GM12873 (cell line): ENCODE results near the gene ACAP2.

Experiments
- TF ChIP-seq, protein P1 (sequence below): IDR thresholded peaks from 2 replicates; pipeline ENCODE4 v1.5.1; 2012; ENCODE audit warnings: low read depth, mild to moderate bottlenecking, moderate library complexity, low read length, control low read depth; ENCODE audit not compliant: insufficient read depth; ENCODE audit errors: missing control alignments

ACAP2 gene

DNA sequence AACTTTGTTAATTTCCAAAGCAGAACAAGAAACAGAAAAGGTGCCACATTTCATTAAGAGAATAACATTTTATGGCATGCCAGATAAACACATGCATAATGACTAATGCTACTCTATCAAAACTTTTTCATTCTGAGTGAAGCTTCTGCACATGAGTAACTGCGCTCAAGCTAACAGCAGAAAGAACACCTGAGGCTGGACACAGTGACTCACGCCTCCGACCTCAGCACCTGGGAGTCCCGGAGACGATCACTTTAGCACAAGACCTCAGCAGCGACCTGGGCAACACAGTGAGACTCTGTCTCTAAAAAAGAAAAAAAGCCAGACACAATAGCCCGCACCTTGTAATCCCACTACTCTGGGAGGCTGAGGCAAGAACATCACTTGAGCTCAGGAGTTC is 70.6 kb downstream of the ACAP2 start:
- TF ChIP-seq, protein P1, sequence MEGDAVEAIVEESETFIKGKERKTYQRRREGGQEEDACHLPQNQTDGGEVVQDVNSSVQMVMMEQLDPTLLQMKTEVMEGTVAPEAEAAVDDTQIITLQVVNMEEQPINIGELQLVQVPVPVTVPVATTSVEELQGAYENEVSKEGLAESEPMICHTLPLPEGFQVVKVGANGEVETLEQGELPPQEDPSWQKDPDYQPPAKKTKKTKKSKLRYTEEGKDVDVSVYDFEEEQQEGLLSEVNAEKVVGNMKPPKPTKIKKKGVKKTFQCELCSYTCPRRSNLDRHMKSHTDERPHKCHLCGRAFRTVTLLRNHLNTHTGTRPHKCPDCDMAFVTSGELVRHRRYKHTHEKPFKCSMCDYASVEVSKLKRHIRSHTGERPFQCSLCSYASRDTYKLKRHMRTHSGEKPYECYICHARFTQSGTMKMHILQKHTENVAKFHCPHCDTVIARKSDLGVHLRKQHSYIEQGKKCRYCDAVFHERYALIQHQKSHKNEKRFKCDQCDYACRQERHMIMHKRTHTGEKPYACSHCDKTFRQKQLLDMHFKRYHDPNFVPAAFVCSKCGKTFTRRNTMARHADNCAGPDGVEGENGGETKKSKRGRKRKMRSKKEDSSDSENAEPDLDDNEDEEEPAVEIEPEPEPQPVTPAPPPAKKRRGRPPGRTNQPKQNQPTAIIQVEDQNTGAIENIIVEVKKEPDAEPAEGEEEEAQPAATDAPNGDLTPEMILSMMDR = no peak

DNA sequence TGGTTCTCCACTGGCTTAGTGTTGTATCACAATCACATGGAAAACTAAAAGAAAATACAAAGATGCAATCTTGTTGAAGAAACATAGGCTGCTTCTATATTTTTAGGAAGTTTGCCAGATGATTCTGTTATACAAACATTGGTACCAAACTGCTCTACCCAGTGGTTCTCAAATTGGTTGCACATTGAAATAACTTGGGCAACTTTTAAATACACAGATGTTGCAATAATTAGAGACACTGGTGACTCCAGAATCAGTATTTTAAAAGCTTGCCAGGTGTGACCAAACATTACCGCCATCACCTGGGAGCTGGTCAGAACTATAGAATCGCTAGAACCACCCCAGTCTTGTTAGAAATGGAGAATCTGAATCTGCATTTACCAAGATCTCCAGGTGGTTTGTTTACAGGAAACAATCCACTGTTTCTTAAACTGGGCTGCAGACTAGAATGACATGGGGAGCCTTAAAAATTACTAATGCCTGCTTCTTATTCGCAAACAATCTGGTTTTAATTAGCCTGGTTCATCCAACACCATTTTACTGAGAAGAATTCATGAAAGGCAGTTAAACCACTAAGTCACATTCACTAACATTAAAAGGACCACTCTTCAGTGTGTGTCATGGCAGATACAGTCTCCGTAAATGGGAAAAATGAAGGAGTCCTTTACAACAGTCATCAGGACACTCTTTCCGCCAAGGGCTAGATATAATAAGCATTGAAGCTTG is 76.5 kb downstream of the ACAP2 start:
- TF ChIP-seq, protein P1 = no peak

DNA sequence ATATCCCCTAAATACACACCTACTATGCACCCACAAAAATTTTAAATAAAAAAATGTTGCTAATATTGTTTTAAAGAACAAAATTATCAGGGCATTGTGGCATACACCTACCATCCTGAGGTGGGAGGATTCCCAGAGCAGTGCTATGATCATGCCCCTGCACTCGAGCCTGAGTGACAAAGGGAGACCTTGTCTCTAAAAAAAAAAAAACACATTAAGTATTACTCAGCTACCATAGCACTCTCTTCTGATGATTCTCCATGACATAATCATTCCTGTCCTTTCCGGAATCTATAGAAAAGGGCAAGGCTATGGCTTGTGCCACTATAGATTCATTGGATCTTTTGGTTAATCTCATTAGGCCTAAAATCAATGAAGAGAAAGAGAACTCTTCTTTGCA is 77.4 kb downstream of the ACAP2 start:
- TF ChIP-seq, protein P1 = no peak

DNA sequence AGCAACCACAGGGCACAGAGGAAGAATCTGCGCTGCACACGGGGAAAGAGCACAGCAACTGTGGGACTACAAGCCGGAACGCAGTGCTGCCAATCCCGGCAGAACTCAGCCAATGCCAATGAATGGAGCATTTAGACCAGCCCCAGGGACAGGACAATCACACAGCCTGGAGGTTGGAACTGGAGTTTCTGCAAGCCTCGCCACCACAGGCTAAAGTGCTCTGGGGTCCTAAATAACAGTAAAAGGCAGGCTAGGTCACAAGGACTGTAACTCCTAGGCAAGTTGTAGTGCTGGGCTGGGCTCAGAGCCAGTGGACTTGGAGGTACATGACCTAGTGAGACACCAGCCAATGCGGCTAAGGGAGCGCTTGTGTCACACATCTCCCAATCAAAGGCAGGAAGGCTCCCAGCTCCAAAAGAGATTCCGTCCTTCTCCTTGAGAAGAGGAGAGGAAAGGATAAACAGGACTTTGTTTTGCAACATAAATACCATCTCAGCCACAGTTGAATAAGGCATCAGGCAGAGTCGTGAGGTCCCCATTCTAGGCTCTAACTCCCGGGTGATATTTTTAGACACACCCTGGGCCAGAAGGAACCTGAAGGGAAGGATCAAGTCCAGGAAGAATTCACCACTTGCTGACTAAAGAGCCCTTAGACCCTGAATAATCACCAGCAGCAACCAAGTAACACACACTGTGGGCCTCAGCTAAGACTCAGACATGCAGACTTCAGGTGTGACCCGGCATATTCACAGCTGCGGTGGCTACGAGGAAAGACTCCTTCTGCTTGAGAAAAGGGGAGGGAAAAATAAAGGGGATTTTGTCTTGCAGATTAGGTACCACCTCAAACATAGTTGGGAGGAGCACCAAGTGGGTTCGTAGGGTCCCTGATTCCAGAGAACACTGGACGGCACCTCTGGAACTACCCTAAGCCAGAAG is 86.4 kb downstream of the ACAP2 start:
- TF ChIP-seq, protein P1 = no peak

DNA sequence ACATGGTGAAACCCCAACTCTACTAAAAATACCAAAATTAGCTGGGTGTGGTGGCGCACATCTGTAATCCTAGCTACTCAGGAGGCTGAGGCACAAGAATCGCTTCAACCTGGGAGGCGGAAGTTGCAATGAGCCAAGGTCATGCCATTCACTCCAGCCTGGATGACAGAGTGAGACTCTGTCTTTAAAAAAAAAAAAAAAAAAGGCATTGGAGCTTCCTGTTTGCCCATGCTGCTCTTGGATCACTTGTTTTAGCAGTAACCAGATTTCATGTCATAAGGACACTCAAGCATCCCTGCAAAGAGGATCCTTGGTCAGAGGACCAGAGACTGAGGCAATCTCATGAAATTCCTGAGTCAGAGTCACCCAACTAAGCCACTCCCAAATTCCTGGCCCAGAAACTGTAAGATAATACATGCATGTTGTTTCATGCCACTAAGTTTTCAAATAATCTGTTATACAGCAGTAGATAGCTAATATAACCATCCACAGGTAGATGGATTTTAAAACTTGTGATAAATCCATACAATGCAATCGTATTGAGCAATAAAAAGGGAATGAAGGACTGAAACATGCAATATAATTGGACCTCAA is 89.8 kb downstream of the ACAP2 start:
- TF ChIP-seq, protein P1 = no peak

DNA sequence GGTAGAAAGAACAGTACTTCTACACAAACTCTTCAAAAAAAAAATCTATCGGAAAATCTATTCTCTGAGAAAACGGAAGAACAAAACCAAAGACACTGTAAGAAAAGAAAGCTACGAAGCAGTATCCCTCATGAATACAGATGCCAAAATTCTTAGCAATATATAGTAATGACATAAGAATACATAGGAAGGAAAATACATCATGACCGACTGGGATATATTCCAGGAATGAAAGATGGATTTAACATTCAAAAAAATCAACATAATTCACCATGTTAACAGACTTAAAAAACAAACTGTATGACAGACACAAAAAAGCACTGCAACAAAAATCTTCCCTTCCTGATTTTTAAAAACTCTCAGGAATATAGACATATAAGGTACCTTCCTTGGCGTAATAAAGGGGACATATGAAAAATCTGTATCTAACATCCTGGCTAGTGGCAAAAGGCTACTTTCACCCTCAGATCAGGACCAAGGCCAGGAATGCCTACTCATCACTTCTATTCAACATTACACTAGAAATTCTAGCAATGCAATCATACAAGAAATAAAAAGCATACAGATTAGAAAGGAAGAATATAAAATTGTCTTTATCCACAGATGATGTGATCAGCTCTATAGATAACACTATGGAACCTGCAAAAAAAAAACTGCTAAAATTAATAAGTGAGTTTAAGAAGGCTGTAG is 94.2 kb downstream of the ACAP2 start:
- TF ChIP-seq, protein P1 = no peak
